ENCODE data around the gene MYO10. TPM values are rescaled to one million over a fixed set of nuclear protein-coding genes. Genes with fewer than 3 reads are reported as not detected.

MYO10 gene
- total RNA-seq, 1 experiment from 2014 or later: 202 TPM

DNA sequence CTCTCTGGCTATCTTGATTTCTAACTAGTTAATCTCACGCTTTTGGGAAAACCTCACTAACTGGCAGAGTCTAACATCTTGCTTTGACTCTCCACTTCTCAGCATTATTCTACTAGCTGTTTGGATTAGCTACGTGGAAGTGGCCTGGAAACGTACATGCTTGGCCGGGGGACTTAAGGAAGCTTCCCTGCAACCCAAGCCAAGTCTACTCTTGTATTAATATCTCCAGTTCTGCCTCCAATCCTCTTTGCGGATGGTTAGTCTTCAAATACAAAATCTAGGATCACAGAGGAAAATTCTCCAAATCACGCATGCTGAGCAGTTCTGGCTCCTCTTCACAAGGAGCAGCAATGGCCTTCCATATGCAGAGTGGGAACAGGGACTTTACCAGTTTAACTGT is 267.5 kb downstream of the MYO10 start:
- H3K4me3 ChIP-seq (ENCODE audit: low read depth, low read length, poor library complexity, severe bottlenecking): no peak overlapping the region
- peaks cover 12% of the 10 kb centered on the region for H3K4me1 ChIP-seq (ENCODE audit: insufficient read depth, low read length, poor library complexity, severe bottlenecking)
- H3K27me3 ChIP-seq (replicated peaks; ENCODE audit: insufficient read depth, low read depth, low read length, poor library complexity): no peaks in the 10 kb centered on the region
- DNase-seq (ENCODE audit: low spot score): no peak
- TF ChIP-seq, protein P1, sequence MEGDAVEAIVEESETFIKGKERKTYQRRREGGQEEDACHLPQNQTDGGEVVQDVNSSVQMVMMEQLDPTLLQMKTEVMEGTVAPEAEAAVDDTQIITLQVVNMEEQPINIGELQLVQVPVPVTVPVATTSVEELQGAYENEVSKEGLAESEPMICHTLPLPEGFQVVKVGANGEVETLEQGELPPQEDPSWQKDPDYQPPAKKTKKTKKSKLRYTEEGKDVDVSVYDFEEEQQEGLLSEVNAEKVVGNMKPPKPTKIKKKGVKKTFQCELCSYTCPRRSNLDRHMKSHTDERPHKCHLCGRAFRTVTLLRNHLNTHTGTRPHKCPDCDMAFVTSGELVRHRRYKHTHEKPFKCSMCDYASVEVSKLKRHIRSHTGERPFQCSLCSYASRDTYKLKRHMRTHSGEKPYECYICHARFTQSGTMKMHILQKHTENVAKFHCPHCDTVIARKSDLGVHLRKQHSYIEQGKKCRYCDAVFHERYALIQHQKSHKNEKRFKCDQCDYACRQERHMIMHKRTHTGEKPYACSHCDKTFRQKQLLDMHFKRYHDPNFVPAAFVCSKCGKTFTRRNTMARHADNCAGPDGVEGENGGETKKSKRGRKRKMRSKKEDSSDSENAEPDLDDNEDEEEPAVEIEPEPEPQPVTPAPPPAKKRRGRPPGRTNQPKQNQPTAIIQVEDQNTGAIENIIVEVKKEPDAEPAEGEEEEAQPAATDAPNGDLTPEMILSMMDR (conservative IDR thresholded peaks at IDR 0.05; ENCODE audit: low read depth, low read length): no peak
- no peak for TF ChIP-seq EZH2 (IDR thresholded peaks at IDR 0.05; ENCODE audit: borderline replicate concordance, low read depth, low read length, poor library complexity, severe bottlenecking)
- POLR2A ChIA-PET (ENCODE audit: low non-redundant PET): no interaction called here
- peaks cover 96% of the 10 kb centered on the region for H3K36me3 ChIP-seq (ENCODE audit: insufficient read depth, low read length, poor library complexity, severe bottlenecking)
- intact Hi-C loops (cut with micrococcal nuclease; ENCODE audit: unreplicated experiment): no loop called here
- H3K27ac ChIP-seq (ENCODE audit: low read depth, low read length, poor library complexity, severe bottlenecking): no peak overlapping the region
- H3K9me3 ChIP-seq (ENCODE audit: low read depth, low read length, poor library complexity, severe bottlenecking): no peaks in the 10 kb centered on the region
- no TSS peak for BruUV-seq (replicated peaks)
- CTCF ChIA-PET: no interaction called here

- ChIA-PET POLR2A (ENCODE audit: low non-redundant PET) (no interaction called here), CTCF (no interaction called here)
- H3K27ac ChIP-seq (ENCODE audit: low read depth, low read length, poor library complexity, severe bottlenecking): no peak overlapping the region
- no peaks in the 10 kb centered on the region for H3K9me3 ChIP-seq (ENCODE audit: low read depth, low read length, poor library complexity, severe bottlenecking)
- H3K27me3 ChIP-seq (replicated peaks; ENCODE audit: insufficient read depth, low read depth, low read length, poor library complexity): no peaks in the 10 kb centered on the region
- no peak overlapping the region for H3K4me3 ChIP-seq (ENCODE audit: low read depth, low read length, poor library complexity, severe bottlenecking)
- no peak for DNase-seq (ENCODE audit: low spot score)
- H3K4me1 ChIP-seq (ENCODE audit: insufficient read depth, low read length, poor library complexity, severe bottlenecking): peaks cover 8% of the 10 kb centered on the region
- no peak for TF ChIP-seq EZH2 (IDR thresholded peaks at IDR 0.05; ENCODE audit: borderline replicate concordance, low read depth, low read length, poor library complexity, severe bottlenecking)
- TF ChIP-seq, protein P1 (conservative IDR thresholded peaks at IDR 0.05; ENCODE audit: low read depth, low read length): no peak
- no TSS peak for BruUV-seq (replicated peaks)
- H3K36me3 ChIP-seq (ENCODE audit: insufficient read depth, low read length, poor library complexity, severe bottlenecking): peaks cover 93% of the 10 kb centered on the region
- intact Hi-C loops (cut with micrococcal nuclease; ENCODE audit: unreplicated experiment): no loop called here
These were observed 267.9 kb downstream of the MYO10 start for GRCh38 chr5:16668194-16668593.

GRCh38 chr5:16666883-16667398 is 269.1 kb downstream of the MYO10 start:
- H3K4me1 ChIP-seq (ENCODE audit: insufficient read depth, low read length, poor library complexity, severe bottlenecking): peaks cover 4% of the 10 kb centered on the region
- ChIA-PET CTCF (no interaction called here), POLR2A (ENCODE audit: low non-redundant PET) (interaction anchor here (0.5 kb wide), 1 partner anchor 555 kb away, joined by 3 read pairs; no protein-coding TSS in a partner anchor)
- H3K27ac ChIP-seq (ENCODE audit: low read depth, low read length, poor library complexity, severe bottlenecking): no peak overlapping the region
- intact Hi-C loops (cut with micrococcal nuclease; ENCODE audit: unreplicated experiment): no loop called here
- no peak for TF ChIP-seq EZH2 (IDR thresholded peaks at IDR 0.05; ENCODE audit: borderline replicate concordance, low read depth, low read length, poor library complexity, severe bottlenecking)
- TF ChIP-seq, protein P1 (conservative IDR thresholded peaks at IDR 0.05; ENCODE audit: low read depth, low read length): peak; percentile 38
- no TSS peak for BruUV-seq (replicated peaks)
- H3K4me3 ChIP-seq (ENCODE audit: low read depth, low read length, poor library complexity, severe bottlenecking): no peak overlapping the region
- peaks cover 85% of the 10 kb centered on the region for H3K36me3 ChIP-seq (ENCODE audit: insufficient read depth, low read length, poor library complexity, severe bottlenecking)
- H3K27me3 ChIP-seq (replicated peaks; ENCODE audit: insufficient read depth, low read depth, low read length, poor library complexity): no peaks in the 10 kb centered on the region
- no peaks in the 10 kb centered on the region for H3K9me3 ChIP-seq (ENCODE audit: low read depth, low read length, poor library complexity, severe bottlenecking)
- DNase-seq (ENCODE audit: low spot score): no peak

All from A673 (cell line).